HG02759 (cell line): ENCODE results near the gene SPESP1.
"Not testable (repeated sequence)": the region's sequence is repeated elsewhere in the genome, so short reads cannot be mapped to it uniquely, and the experiment has no call there.

Source experiments
- ATAC-seq: cut with Tn5 transposase; IDR thresholded peaks from one replicate; pipeline ENCODE4 v1.9.1; 2021; ENCODE audit warnings: mild to moderate bottlenecking, moderate library complexity; ENCODE audit not compliant: unreplicated experiment

SPESP1 gene

GRCh38 chr15:68962465-68962864 is 32.1 kb downstream of the SPESP1 start:
- no peak for ATAC-seq

- ATAC-seq: not testable (repeated sequence)
These were observed 33.4 kb downstream of the SPESP1 start for GRCh38 chr15:68963719-68964118.

- ATAC-seq: no peak
These were observed 36.7 kb downstream of the SPESP1 start for GRCh38 chr15:68966996-68967395.

GRCh38 chr15:68967948-68968347 is 37.6 kb downstream of the SPESP1 start:
- no peak for ATAC-seq

- ATAC-seq: no peak
These were observed 39.0 kb downstream of the SPESP1 start for GRCh38 chr15:68969298-68969697.

GRCh38 chr15:68972201-68973065 is 42.1 kb downstream of the SPESP1 start:
- ATAC-seq: no peak

GRCh38 chr15:68975651-68976160 is 45.4 kb downstream of the SPESP1 start:
- not testable (repeated sequence) for ATAC-seq

- not testable (repeated sequence) for ATAC-seq
These were observed 47.1 kb downstream of the SPESP1 start for GRCh38 chr15:68977426-68977825.

GRCh38 chr15:68979006-68979405 is 48.7 kb downstream of the SPESP1 start:
- no peak for ATAC-seq

GRCh38 chr15:68979816-68980215 is 49.5 kb downstream of the SPESP1 start:
- ATAC-seq: no peak

GRCh38 chr15:68980786-68981185 is 50.5 kb downstream of the SPESP1 start:
- no peak for ATAC-seq

GRCh38 chr15:68981941-68982340 is 51.6 kb downstream of the SPESP1 start:
- no peak for ATAC-seq

- ATAC-seq: no peak
These were observed 52.7 kb downstream of the SPESP1 start for GRCh38 chr15:68982976-68983563.

GRCh38 chr15:68983961-68984481 is 53.7 kb downstream of the SPESP1 start:
- no peak for ATAC-seq

- ATAC-seq: no peak
These were observed 54.3 kb downstream of the SPESP1 start for GRCh38 chr15:68984586-68984985.

- no peak for ATAC-seq
These were observed 55.1 kb downstream of the SPESP1 start for GRCh38 chr15:68985361-68985891.

- ATAC-seq: no peak
These were observed 56.0 kb downstream of the SPESP1 start for GRCh38 chr15:68986322-68986721.

- ATAC-seq: no peak
These were observed 56.8 kb downstream of the SPESP1 start for GRCh38 chr15:68987120-68987519.

GRCh38 chr15:68987676-68988075 is 57.4 kb downstream of the SPESP1 start:
- no peak for ATAC-seq

GRCh38 chr15:68989541-68990230 is 59.4 kb downstream of the SPESP1 start:
- no peak for ATAC-seq
